IMR-90 (cell line): Measurements from ENCODE around the gene GLIPR1L2. TPM values are rescaled to one million over a fixed set of nuclear protein-coding genes. Genes with fewer than 3 reads are reported as not detected.

Source experiments
- ATAC-seq: fragments of 200-7000 bp; cut with Tn5 transposase; 2 replicates; pipeline ENCODE4 v1.9.1; 2020; ENCODE audit warnings: low read depth, mild to moderate bottlenecking, moderate library complexity
- BruUV-seq: library from RNA; stranded (reverse); fragments of 400-500 nt; replicated peaks from 2 replicates; lab custom pipeline; 2021; lab: Mats Ljungman, UMichigan
- CTCF ChIA-PET: fragments of 300-600 bp; formaldehyde crosslinking; extraction: SDS; loops from one replicate; lab custom pipeline; 2021; ENCODE audit warnings: antibody characterized with exemption; lab: Yijun Ruan, JAX
- POLR2A ChIA-PET: fragments of 300-600 bp; sonication (Branson Sonifier 250); formaldehyde crosslinking; loops from one replicate; lab custom pipeline; 2022; ENCODE audit warnings: antibody characterized with exemption; ENCODE audit not compliant: unreplicated experiment; lab: Charles Lee
- DNase-seq: peaks from one replicate; pipeline ENCODE4 v3.0.0; 2013
- H2AFZ ChIP-seq: replicated peaks from 2 replicates; pipeline ENCODE3; 2013; ENCODE audit warnings: low read length, mild to moderate bottlenecking; ENCODE audit not compliant: poor library complexity
- H2AK5ac ChIP-seq: 2 replicates; pipeline ENCODE4 v1.6.1; 2013; ENCODE audit warnings: low read depth, low read length, inconsistent platforms
- H2AK9ac ChIP-seq: replicated peaks from 2 replicates; pipeline ENCODE3; 2013; ENCODE audit warnings: mild to moderate bottlenecking, low read depth, low read length, moderate library complexity; ENCODE audit not compliant: poor library complexity
- H2BK120ac ChIP-seq: 2 replicates; pipeline ENCODE4 v1.6.1; 2013; ENCODE audit warnings: low read depth, low read length, inconsistent platforms
- H2BK15ac ChIP-seq: 3 replicates; pipeline ENCODE4 v1.6.1; 2013; ENCODE audit warnings: low read depth, low read length, inconsistent platforms
- H2BK20ac ChIP-seq: 2 replicates; pipeline ENCODE4 v1.6.1; 2013; ENCODE audit warnings: low read depth, mild to moderate bottlenecking, inconsistent platforms, low read length, moderate library complexity
- H2BK5ac ChIP-seq: 2 replicates; pipeline ENCODE4 v1.6.1; 2013; ENCODE audit warnings: mild to moderate bottlenecking, low read depth, low read length, inconsistent platforms; ENCODE audit not compliant: poor library complexity, severe bottlenecking
- H3K14ac ChIP-seq: replicated peaks from 2 replicates; pipeline ENCODE4 v1.6.1; 2013; ENCODE audit warnings: low read depth, low read length, inconsistent platforms
- H3K18ac ChIP-seq: 2 replicates; pipeline ENCODE4 v1.6.1; 2013; ENCODE audit warnings: low read depth, low read length, control low read depth
- H3K23ac ChIP-seq: 2 replicates; pipeline ENCODE4 v1.6.1; 2013; ENCODE audit warnings: low read depth, low read length, inconsistent platforms
- H3K27ac ChIP-seq: 2 replicates; pipeline ENCODE4 v1.5.1; 2013; ENCODE audit warnings: mild to moderate bottlenecking, control low read depth, low read length; ENCODE audit not compliant: insufficient read depth
- H3K27me3 ChIP-seq: 2 replicates; pipeline ENCODE4 v1.6.1; 2013; ENCODE audit warnings: low read length; ENCODE audit not compliant: control insufficient read depth, insufficient read depth
- H3K36me3 ChIP-seq: 2 replicates; pipeline ENCODE4 v1.6.1; 2013; ENCODE audit warnings: low read length, mixed read lengths; ENCODE audit not compliant: control insufficient read depth, insufficient read depth
- H3K4ac ChIP-seq: 2 replicates; pipeline ENCODE4 v1.6.1; 2013; ENCODE audit warnings: low read depth, low read length, inconsistent platforms
- H3K4me1 ChIP-seq: 2 replicates; pipeline ENCODE4 v1.6.1; 2013; ENCODE audit warnings: low read length, mixed read lengths; ENCODE audit not compliant: control insufficient read depth, insufficient read depth
- H3K4me2 ChIP-seq: 2 replicates; pipeline ENCODE4 v1.6.1; 2013; ENCODE audit warnings: low read depth, mild to moderate bottlenecking, control low read depth, low read length, moderate library complexity
- H3K4me3 ChIP-seq: 2 replicates; pipeline ENCODE4 v1.5.1; 2013; ENCODE audit warnings: low read depth, mild to moderate bottlenecking, control low read depth, low read length, moderate library complexity; ENCODE audit not compliant: insufficient read depth
- H3K56ac ChIP-seq: 2 replicates; pipeline ENCODE4 v1.6.1; 2013; ENCODE audit warnings: low read length, inconsistent platforms; ENCODE audit not compliant: insufficient read depth; ENCODE audit errors: extremely low read depth
- H3K79me1 ChIP-seq, 2 experiments: 2 replicates each; pipeline ENCODE4 v1.6.1; 2013; ENCODE audit warnings: low read length in 2 of 2, inconsistent platforms in 1 of 2, low read depth in 1 of 2
- H3K9ac ChIP-seq: 2 replicates; pipeline ENCODE4 v1.6.1; 2013; ENCODE audit warnings: low read depth, low read length, control low read depth
- H3K9me1 ChIP-seq: 2 replicates; pipeline ENCODE4 v1.6.1; 2013; ENCODE audit warnings: low read length, inconsistent platforms; ENCODE audit not compliant: insufficient read depth
- H3K9me3 ChIP-seq: 2 replicates; pipeline ENCODE4 v1.6.1; 2013; ENCODE audit warnings: low read length; ENCODE audit not compliant: control insufficient read depth, insufficient read depth
- H4K20me1 ChIP-seq: 2 replicates; pipeline ENCODE4 v1.6.1; 2013; ENCODE audit warnings: low read length, inconsistent platforms; ENCODE audit not compliant: insufficient read depth
- H4K5ac ChIP-seq: 2 replicates; pipeline ENCODE4 v1.6.1; 2013; ENCODE audit warnings: mild to moderate bottlenecking, low read depth, low read length, control low read depth
- H4K8ac ChIP-seq, 2 experiments: 2 replicates each; pipeline ENCODE4 v1.6.1; 2013; ENCODE audit warnings: low read depth in 2 of 2, low read length in 2 of 2, control low read depth in 1 of 2, inconsistent platforms in 1 of 2
- H4K91ac ChIP-seq: 2 replicates; pipeline ENCODE4 v1.6.1; 2013; ENCODE audit warnings: low read depth, low read length, inconsistent platforms; ENCODE audit not compliant: insufficient read depth
- CHD1 ChIP-seq: IDR thresholded peaks from 2 replicates; pipeline ENCODE4 v1.6.1; 2012; ENCODE audit warnings: low read depth, low read length, improper control_type of control experiment
- FOS ChIP-seq: fragments of 150-350 bp; IDR thresholded peaks from 2 replicates; pipeline ENCODE4 v1.6.1; 2016; ENCODE audit warnings: low read depth, low read length
- MAFK ChIP-seq: IDR thresholded peaks from 2 replicates; pipeline ENCODE4 v1.6.1; 2012; ENCODE audit warnings: low read depth, low read length, improper control_type of control experiment
- SMC3 ChIP-seq: fragments of 150-350 bp; IDR thresholded peaks from 2 replicates; pipeline ENCODE4 v1.6.1; 2016; ENCODE audit warnings: low read depth, mild to moderate bottlenecking, antibody characterized with exemption, low read length, moderate library complexity
- WGBS, 2 experiments: methylation state at CpG; one replicate each; pipeline versions ENCODE4 v1.1.5 to v1.1.7; 2013; ENCODE audit warnings: missing lambda C conversion rate in 2 of 2; ENCODE audit not compliant: insufficient read length in 1 of 2; ENCODE audit errors: extremely low coverage in 2 of 2; 5-methylcytosine and 5-hydroxymethylcytosine counted together
- dilution Hi-C: fragments of 300-500 bp; cut with HindIII; formaldehyde crosslinking; loops from one replicate; pipeline ENCODE4 v1.14.3; 2018; ENCODE audit warnings: low sequenced_read_pairs; ENCODE audit not compliant: unreplicated experiment
- in situ Hi-C: fragments of 300-500 bp; cut with MboI; formaldehyde crosslinking; loops from 3 replicates; pipeline ENCODE4 v1.14.3; 2019; ENCODE audit warnings: low sequenced_read_pairs, inconsistent platforms, mixed read lengths
- intact Hi-C: fragments of 100-400 bp; cut with micrococcal nuclease; formaldehyde crosslinking; loops from 2 replicates; pipeline ENCODE4 v1.10.0; 2022
- polyA plus RNA-seq, 3 experiments: library from polyadenylated mRNA; depleted of rRNA; stranded (reverse); fragments of >200 nt; gene quantifications; 2 replicates each; pipeline ENCODE4 v1.2.3, GENCODE V29; 2012; ENCODE audit warnings: low replicate concordance in 1 of 3
- total RNA-seq: library from RNA; depleted of rRNA; stranded (reverse); fragments of >200 nt; gene quantifications from 2 replicates; pipeline ENCODE4 v1.2.3, GENCODE V29; 2012

GLIPR1L2 gene
- total and polyA plus RNA-seq, 2 of the 4 experiments (the other 2 are of a cell fraction), result 0.07 TPM; not detected in 1

GRCh38 chr12:75389061-75389460 lies 1.8 kb upstream of the GLIPR1L2 start:
- Histone ChIP-seq H3K4me2 (peak overlapping the region; percentile 43; the same call in 1 of the 2 replicates), H2BK20ac (no peak overlapping the region), H4K5ac (no peak overlapping the region), H4K91ac (no peak overlapping the region), H3K9me3 (no peaks in the 10 kb centered on the region), H3K23ac (no peak overlapping the region), H3K14ac (no peak overlapping the region), H2AK9ac (no peak overlapping the region), H3K4me1 (0 out of 2 replicates have a peak, but pooled peaks cover 2% of the 10 kb centered on the region), H3K4ac (no peak overlapping the region), H2AK5ac (no peak overlapping the region), H3K18ac (no peak overlapping the region), H2AFZ (no peak overlapping the region), H4K20me1 (no peaks in the 10 kb centered on the region), H3K79me1 (no peaks in the 10 kb centered on the region), H3K36me3 (no peaks in the 10 kb centered on the region), H3K27ac (no peak overlapping the region; the same call in 1 of the 2 replicates), H2BK5ac (peak overlapping the region; percentile 5), H3K9ac (no peak overlapping the region), H2BK120ac (peak overlapping the region; percentile 48; the same call in 1 of the 2 replicates), H3K27me3 (no peaks in the 10 kb centered on the region), H3K4me3 (no peak overlapping the region), H3K9me1 (no peaks in the 10 kb centered on the region; the same call in 1 of the 2 replicates), H2BK15ac (no peak overlapping the region), H3K56ac (no peak overlapping the region), H4K8ac (no peak overlapping the region)
- ChIA-PET CTCF (interaction anchor here (1.2 kb wide), 1 partner anchor 14 kb away, joined by 3 read pairs; no protein-coding TSS in a partner anchor), POLR2A (no interaction called here)
- DNase-seq, result peak; percentile 40
- TF ChIP-seq FOS (no peak), CHD1 (no peak), SMC3 (no peak), MAFK (0 out of 2 replicates have a peak, but pooled peaks have one; percentile 19)
- in situ Hi-C loops (loop anchor here (10.0 kb wide), 1 partner anchor 96 kb away; the partner anchor contains the start of gene GLIPR1), dilution Hi-C loops (no loop called here), intact Hi-C loops (no loop called here)
- no TSS peak for BruUV-seq
- no CpG with 5 or more reads among the region's 1 CpG for WGBS, 2 experiments
- ATAC-seq, result no peak
